ENCODE data around the gene TASOR. TPM values are rescaled to one million over a fixed set of nuclear protein-coding genes. Genes with fewer than 3 reads are reported as not detected.

Gene TASOR, protein sequence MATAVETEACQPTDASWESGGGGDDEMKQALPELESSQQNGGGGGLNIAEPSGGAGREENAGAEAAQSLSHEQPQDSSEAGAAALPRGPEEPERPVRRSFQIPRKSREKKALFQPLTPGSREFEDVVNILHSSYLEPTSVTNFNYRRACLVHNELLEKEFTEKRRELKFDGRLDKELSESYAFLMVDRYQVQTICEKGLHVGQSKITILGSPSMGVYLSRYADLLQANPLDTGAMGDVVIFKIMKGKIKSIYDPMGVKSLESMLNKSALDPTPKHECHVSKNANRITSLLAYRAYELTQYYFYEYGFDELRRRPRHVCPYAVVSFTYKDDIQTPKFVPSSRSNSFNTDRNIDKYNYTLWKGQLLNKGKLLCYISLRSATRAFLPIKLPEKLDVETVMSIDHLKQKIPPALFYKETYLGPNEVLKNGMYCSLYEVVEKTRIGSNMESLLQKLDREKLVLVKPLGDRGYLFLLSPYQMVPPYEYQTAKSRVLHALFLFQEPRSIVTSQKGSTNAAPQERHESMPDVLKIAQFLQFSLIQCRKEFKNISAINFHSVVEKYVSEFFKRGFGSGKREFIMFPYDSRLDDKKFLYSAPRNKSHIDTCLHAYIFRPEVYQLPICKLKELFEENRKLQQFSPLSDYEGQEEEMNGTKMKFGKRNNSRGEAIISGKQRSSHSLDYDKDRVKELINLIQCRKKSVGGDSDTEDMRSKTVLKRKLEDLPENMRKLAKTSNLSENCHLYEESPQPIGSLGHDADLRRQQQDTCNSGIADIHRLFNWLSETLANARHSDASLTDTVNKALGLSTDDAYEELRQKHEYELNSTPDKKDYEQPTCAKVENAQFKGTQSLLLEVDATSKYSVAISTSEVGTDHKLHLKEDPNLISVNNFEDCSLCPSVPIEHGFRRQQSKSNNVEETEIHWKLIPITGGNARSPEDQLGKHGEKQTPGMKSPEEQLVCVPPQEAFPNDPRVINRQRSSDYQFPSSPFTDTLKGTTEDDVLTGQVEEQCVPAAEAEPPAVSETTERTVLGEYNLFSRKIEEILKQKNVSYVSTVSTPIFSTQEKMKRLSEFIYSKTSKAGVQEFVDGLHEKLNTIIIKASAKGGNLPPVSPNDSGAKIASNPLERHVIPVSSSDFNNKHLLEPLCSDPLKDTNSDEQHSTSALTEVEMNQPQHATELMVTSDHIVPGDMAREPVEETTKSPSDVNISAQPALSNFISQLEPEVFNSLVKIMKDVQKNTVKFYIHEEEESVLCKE (N-terminal part only)
- 15.3 and 20.3 TPM in 2 replicates for polyA plus RNA-seq (2012; rRNA removed)
- 20.9 and 24.6 TPM in 2 replicates for polyA plus RNA-seq (2012; cell fraction: cytosol; rRNA removed)
- polyA plus RNA-seq (2012; cell fraction: nucleus; rRNA removed): 14.9 and 33.7 TPM in 2 replicates

- Histone ChIP-seq H2AFZ (ENCODE audit: low read depth) (peak within 1 kb of the TSS; percentile 99), H3F3A (replicated peaks; ENCODE audit: insufficient read depth) (peaks cover 3% of the 10 kb centered on the region), H3K27me3 (ENCODE audit: insufficient read depth) (no peaks in the 10 kb centered on the region), H4K20me1 (ENCODE audit: insufficient read depth) (peaks cover 23% of the 10 kb centered on the region; the same call in 1 of the 2 replicates), H3K4me3 (ENCODE audit: low read depth in 2 of 2, low read length in 1 of 2) (peak within 1 kb of the TSS; percentile 84 to 88), H3K9me2 (no peaks in the 10 kb centered on the region), H3K27ac (ENCODE audit: low read depth in 2 of 2, low read length in 1 of 2) (peak within 1 kb of the TSS; percentile 97 to 99), H3K36me3 (replicated peaks in 1 of 2; ENCODE audit: control insufficient read depth in 1 of 2, insufficient read depth in 2 of 2, low read length in 1 of 2) (peaks cover 9 to 21% of the 10 kb centered on the region in 2 experiments), H3K9ac (peak within 1 kb of the TSS; percentile 97), H3K4me1 (ENCODE audit: control insufficient read depth in 1 of 2, insufficient read depth in 2 of 2, low read depth in 1 of 2, low read length in 1 of 2) (peaks cover 0 to 15% of the 10 kb centered on the region in 2 experiments; a peak in 1 of 4 replicates), H3K79me2 (ENCODE audit: insufficient read depth) (peaks cover 41% of the 10 kb centered on the region), H3K4me2 (peak within 1 kb of the TSS; percentile 87), H3K9me3 (no peaks in the 10 kb centered on the region)
- WGBS (ENCODE audit: low lambda C conversion rate): 64% methylated on average over 27 of the region's 68 CpGs
- CTCF ChIA-PET: interaction anchor here (1.2 to 1.4 kb wide), 2 partner anchors 116 to 295 kb away, joined by 3 to 4 read pairs; no protein-coding TSS in a partner anchor
- peak; percentile 41 for TF ChIP-seq NRF1 (IDR thresholded peaks at IDR 0.05; ENCODE audit: low read depth, low read length)
- TF ChIP-seq POLR2AphosphoS5 (IDR thresholded peaks at IDR 0.05; ENCODE audit: low read depth, low read length): peak; percentile 54
- peak; percentile 78 for TF ChIP-seq ELF1 (IDR thresholded peaks at IDR 0.05)
- TF ChIP-seq, protein P1, sequence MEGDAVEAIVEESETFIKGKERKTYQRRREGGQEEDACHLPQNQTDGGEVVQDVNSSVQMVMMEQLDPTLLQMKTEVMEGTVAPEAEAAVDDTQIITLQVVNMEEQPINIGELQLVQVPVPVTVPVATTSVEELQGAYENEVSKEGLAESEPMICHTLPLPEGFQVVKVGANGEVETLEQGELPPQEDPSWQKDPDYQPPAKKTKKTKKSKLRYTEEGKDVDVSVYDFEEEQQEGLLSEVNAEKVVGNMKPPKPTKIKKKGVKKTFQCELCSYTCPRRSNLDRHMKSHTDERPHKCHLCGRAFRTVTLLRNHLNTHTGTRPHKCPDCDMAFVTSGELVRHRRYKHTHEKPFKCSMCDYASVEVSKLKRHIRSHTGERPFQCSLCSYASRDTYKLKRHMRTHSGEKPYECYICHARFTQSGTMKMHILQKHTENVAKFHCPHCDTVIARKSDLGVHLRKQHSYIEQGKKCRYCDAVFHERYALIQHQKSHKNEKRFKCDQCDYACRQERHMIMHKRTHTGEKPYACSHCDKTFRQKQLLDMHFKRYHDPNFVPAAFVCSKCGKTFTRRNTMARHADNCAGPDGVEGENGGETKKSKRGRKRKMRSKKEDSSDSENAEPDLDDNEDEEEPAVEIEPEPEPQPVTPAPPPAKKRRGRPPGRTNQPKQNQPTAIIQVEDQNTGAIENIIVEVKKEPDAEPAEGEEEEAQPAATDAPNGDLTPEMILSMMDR (IDR thresholded peaks at IDR 0.05): no peak
- TF ChIP-seq FOXJ3 (CRISPR knock-in tag; IDR thresholded peaks at IDR 0.05): no peak; the same call in 1 of the 2 replicates
- TF ChIP-seq, protein P2, sequence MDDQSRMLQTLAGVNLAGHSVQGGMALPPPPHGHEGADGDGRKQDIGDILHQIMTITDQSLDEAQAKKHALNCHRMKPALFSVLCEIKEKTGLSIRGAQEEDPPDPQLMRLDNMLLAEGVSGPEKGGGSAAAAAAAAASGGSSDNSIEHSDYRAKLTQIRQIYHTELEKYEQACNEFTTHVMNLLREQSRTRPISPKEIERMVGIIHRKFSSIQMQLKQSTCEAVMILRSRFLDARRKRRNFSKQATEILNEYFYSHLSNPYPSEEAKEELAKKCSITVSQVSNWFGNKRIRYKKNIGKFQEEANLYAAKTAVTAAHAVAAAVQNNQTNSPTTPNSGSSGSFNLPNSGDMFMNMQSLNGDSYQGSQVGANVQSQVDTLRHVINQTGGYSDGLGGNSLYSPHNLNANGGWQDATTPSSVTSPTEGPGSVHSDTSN (IDR thresholded peaks at IDR 0.05): peak; percentile 44
- no peak for TF ChIP-seq TEAD4 (IDR thresholded peaks at IDR 0.05; ENCODE audit: borderline replicate concordance, insufficient read depth)
- TF ChIP-seq RAD21 (IDR thresholded peaks at IDR 0.05; ENCODE audit: low read length): no peak
- peak; percentile 98 for TF ChIP-seq MAX (IDR thresholded peaks at IDR 0.05; ENCODE audit: low read depth)
- no peak for TF ChIP-seq RFX5 (IDR thresholded peaks at IDR 0.05; ENCODE audit: low read length)
- no peak for TF ChIP-seq EP300 (IDR thresholded peaks at IDR 0.05; ENCODE audit: borderline replicate concordance in 1 of 2, low read depth in 1 of 2, low read length in 1 of 2)
- TF ChIP-seq ZBTB33 (IDR thresholded peaks at IDR 0.05; ENCODE audit: borderline replicate concordance, low read depth): peak; percentile 45; the same call in 1 of the 2 replicates
- TF ChIP-seq, protein P3, sequence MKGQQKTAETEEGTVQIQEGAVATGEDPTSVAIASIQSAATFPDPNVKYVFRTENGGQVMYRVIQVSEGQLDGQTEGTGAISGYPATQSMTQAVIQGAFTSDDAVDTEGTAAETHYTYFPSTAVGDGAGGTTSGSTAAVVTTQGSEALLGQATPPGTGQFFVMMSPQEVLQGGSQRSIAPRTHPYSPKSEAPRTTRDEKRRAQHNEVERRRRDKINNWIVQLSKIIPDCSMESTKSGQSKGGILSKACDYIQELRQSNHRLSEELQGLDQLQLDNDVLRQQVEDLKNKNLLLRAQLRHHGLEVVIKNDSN (IDR thresholded peaks at IDR 0.05; ENCODE audit: borderline replicate concordance, low read depth): 0 out of 2 replicates have a peak, but pooled peaks have one; percentile 3
- DNase-seq: peak; percentile 98
- POLR2A ChIA-PET: interaction anchor here (0.6 to 1.1 kb wide), 3 partner anchors 203 to 293 kb away, joined by 3 to 4 read pairs (median 3); no protein-coding TSS in a partner anchor
Observed at GRCh38 chr3:56683122-56683817, at the start of gene TASOR. TASOR (minus strand) TSS chr3:56683265; CDS start chr3:56683006, 259 bp downstream.

Measured in SK-N-SH (cell line).